Suprapubic skin (tissue), 4 donors: Measurements from ENCODE around the gene DCP1A. TPM values are rescaled to one million over a fixed set of nuclear protein-coding genes. Genes with fewer than 3 reads are reported as not detected.
"Not testable (repeated sequence)": the region's sequence is repeated elsewhere in the genome, so short reads cannot be mapped to it uniquely, and the experiment has no call there.

ENCODE experiments used
- DNase-seq, 2 donors: peaks; one replicate each; pipeline ENCODE4 v3.0.0-alpha.2; 2019; ENCODE audit warnings: low spot score in 2 of 2
- H3K27ac ChIP-seq: fragments of 200-600 bp; sonication (generic); one replicate; pipeline ENCODE4 v1.5.1; 2019
- H3K27me3 ChIP-seq: fragments of 200-600 bp; sonication (generic); one replicate; pipeline ENCODE4 v1.5.1; 2019
- H3K36me3 ChIP-seq: fragments of 200-600 bp; sonication (generic); one replicate; pipeline ENCODE4 v1.5.1; 2019
- H3K4me1 ChIP-seq: fragments of 200-600 bp; sonication (generic); one replicate; pipeline ENCODE4 v1.5.1; 2019
- H3K4me3 ChIP-seq: fragments of 200-600 bp; sonication (generic); one replicate; pipeline ENCODE4 v1.5.1; 2019; ENCODE audit warnings: mild to moderate bottlenecking
- H3K9me3 ChIP-seq: fragments of 200-600 bp; sonication (generic); one replicate; pipeline ENCODE4 v1.5.1; 2019
- CTCF ChIP-seq, 2 donors: fragments of 200-600 bp in 1 of 2; fragments of 450-650 bp in 1 of 2; sonication (generic) in 1 of 2; IDR thresholded peaks; one replicate each; pipeline ENCODE4 v1.5.1; 2016 to 2019; ENCODE audit warnings: antibody characterized with exemption in 2 of 2, mild to moderate bottlenecking in 1 of 2, moderate library complexity in 1 of 2
- EP300 ChIP-seq: sonication (generic); formaldehyde crosslinking; IDR thresholded peaks from one replicate; pipeline ENCODE4 v1.6.1; 2017; ENCODE audit warnings: antibody characterized with exemption
- POLR2A ChIP-seq, 2 donors: fragments of 450-650 bp; IDR thresholded peaks; one replicate each; pipeline ENCODE4 v1.6.1; 2017; ENCODE audit warnings: antibody characterized with exemption in 2 of 2, mild to moderate bottlenecking in 2 of 2, moderate library complexity in 2 of 2
- POLR2AphosphoS5 ChIP-seq, 3 donors: sonication (generic); formaldehyde crosslinking; IDR thresholded peaks; one replicate each; pipeline ENCODE4 v1.6.1; 2017; ENCODE audit warnings: antibody characterized with exemption in 3 of 3
- WGBS: methylation state at CpG from one replicate; pipeline ENCODE4 v1.1.5; 2018; 5-methylcytosine and 5-hydroxymethylcytosine counted together
- total RNA-seq, 4 donors: library from RNA; depleted of rRNA; stranded (reverse); fragments of >200 nt; gene quantifications; one replicate each; pipeline ENCODE4 v1.1.0, GENCODE V29; 2016

Gene DCP1A
- total RNA-seq, 4 donors from 2014 or later, result 18.0 to 30.1 (median 22.8) TPM

GRCh38 chr3:53328746-53329145, 18.6 kb downstream of the DCP1A start:
- Histone ChIP-seq H3K36me3 (peaks cover 19% of the 10 kb centered on the region), H3K9me3 (no peaks in the 10 kb centered on the region)
- WGBS, result 91% methylated on average over 5 of the region's 5 CpGs

GRCh38 chr3:53327986-53328385, 19.4 kb downstream of the DCP1A start:
- H3K4me1 ChIP-seq, H3K27ac ChIP-seq, H3K27me3 ChIP-seq, DNase-seq, H3K4me3 ChIP-seq, H3K9me3 ChIP-seq: not testable (repeated sequence)
- peaks cover 12% of the 10 kb centered on the region for H3K36me3 ChIP-seq
- 73% methylated on average over 6 of the region's 6 CpGs for WGBS

More at GRCh38 chr3:53328746-53329145, 18.6 kb downstream of the DCP1A start:
- no peak for TF ChIP-seq POLR2A (IDR thresholded peaks at IDR 0.05)
- no peak for TF ChIP-seq POLR2AphosphoS5 (IDR thresholded peaks at IDR 0.05)
- no peak for TF ChIP-seq EP300
- TF ChIP-seq CTCF (IDR thresholded peaks at IDR 0.05), result no peak
- Histone ChIP-seq H3K27me3 (no peaks in the 10 kb centered on the region), H3K4me1 (no peaks in the 10 kb centered on the region), H3K27ac (no peak overlapping the region), H3K4me3 (no peak overlapping the region)
- DNase-seq, result no peak

GRCh38 chr3:53324105-53324504, 23.2 kb downstream of the DCP1A start:
- no peak overlapping the region for H3K4me3 ChIP-seq
- no peaks in the 10 kb centered on the region for H3K27me3 ChIP-seq
- no peaks in the 10 kb centered on the region for H3K9me3 ChIP-seq
- peaks cover 10% of the 10 kb centered on the region for H3K36me3 ChIP-seq
- 40% methylated on average over 5 of the region's 5 CpGs for WGBS
- no peak for TF ChIP-seq POLR2A (IDR thresholded peaks at IDR 0.05)
- no peak for TF ChIP-seq CTCF (IDR thresholded peaks at IDR 0.05)
- no peak for TF ChIP-seq EP300
- no peak for TF ChIP-seq POLR2AphosphoS5 (IDR thresholded peaks at IDR 0.05)
- H3K4me1 ChIP-seq, result no peaks in the 10 kb centered on the region
- DNase-seq, result no peak
- H3K27ac ChIP-seq, result no peak overlapping the region

- WGBS, result 86% methylated on average over 4 of the region's 5 CpGs
- H3K9me3 ChIP-seq, result no peaks in the 10 kb centered on the region
- peaks cover 16% of the 10 kb centered on the region for H3K36me3 ChIP-seq
- no peak overlapping the region for H3K27ac ChIP-seq
- no peak for DNase-seq
- no peaks in the 10 kb centered on the region for H3K27me3 ChIP-seq
- no peak overlapping the region for H3K4me3 ChIP-seq
- TF ChIP-seq CTCF (IDR thresholded peaks at IDR 0.05) (no peak), POLR2AphosphoS5 (IDR thresholded peaks at IDR 0.05) (no peak), EP300 (no peak), POLR2A (IDR thresholded peaks at IDR 0.05) (no peak)
- H3K4me1 ChIP-seq, result peaks cover 12% of the 10 kb centered on the region
Measured at GRCh38 chr3:53320697-53321096, 26.6 kb downstream of the DCP1A start.

- Histone ChIP-seq H3K27ac (no peak overlapping the region), H3K4me1 (peaks cover 12% of the 10 kb centered on the region)
Measured at GRCh38 chr3:53318522-53318921, 28.8 kb downstream of the DCP1A start.

More at GRCh38 chr3:53318522-53318921, 28.8 kb downstream of the DCP1A start:
- no peaks in the 10 kb centered on the region for H3K9me3 ChIP-seq
- TF ChIP-seq CTCF (IDR thresholded peaks at IDR 0.05) (no peak), POLR2AphosphoS5 (IDR thresholded peaks at IDR 0.05) (no peak), POLR2A (IDR thresholded peaks at IDR 0.05) (no peak), EP300 (no peak)
- no peaks in the 10 kb centered on the region for H3K27me3 ChIP-seq
- no peak overlapping the region for H3K4me3 ChIP-seq
- H3K36me3 ChIP-seq, result peaks cover 16% of the 10 kb centered on the region
- no peak for DNase-seq
- WGBS, result 76% methylated on average over 3 of the region's 3 CpGs
